ENCODE measurements around the gene INHBC. TPM values are rescaled to one million over a fixed set of nuclear protein-coding genes. Genes with fewer than 3 reads are reported as not detected.

The INHBC gene
- total RNA-seq, 2 donors from 2014 or later, result not detected

DNA sequence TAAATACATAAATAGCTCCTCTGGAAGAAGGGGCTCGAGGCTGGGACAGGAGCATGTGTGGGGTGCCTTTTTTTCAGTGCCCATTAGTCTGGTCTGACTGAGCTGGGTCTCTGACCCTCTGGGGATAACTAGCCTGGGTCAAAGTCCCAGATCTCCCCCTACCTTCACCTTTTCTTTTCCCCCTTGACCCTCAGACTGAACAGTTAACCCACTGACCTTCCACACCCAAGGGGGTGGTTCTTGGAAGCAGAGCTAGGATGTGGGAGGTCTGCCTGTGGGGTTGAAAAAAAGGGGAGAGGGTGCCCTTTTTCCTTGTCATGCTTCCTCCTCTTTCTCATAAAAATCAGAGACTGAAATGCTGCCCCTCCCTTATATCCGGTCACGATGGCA is 24.1 kb downstream of the INHBC start:
- H3K36me3 ChIP-seq, result no peaks in the 10 kb centered on the region
- H3K9me3 ChIP-seq, result no peaks in the 10 kb centered on the region
- TF ChIP-seq, protein P1, sequence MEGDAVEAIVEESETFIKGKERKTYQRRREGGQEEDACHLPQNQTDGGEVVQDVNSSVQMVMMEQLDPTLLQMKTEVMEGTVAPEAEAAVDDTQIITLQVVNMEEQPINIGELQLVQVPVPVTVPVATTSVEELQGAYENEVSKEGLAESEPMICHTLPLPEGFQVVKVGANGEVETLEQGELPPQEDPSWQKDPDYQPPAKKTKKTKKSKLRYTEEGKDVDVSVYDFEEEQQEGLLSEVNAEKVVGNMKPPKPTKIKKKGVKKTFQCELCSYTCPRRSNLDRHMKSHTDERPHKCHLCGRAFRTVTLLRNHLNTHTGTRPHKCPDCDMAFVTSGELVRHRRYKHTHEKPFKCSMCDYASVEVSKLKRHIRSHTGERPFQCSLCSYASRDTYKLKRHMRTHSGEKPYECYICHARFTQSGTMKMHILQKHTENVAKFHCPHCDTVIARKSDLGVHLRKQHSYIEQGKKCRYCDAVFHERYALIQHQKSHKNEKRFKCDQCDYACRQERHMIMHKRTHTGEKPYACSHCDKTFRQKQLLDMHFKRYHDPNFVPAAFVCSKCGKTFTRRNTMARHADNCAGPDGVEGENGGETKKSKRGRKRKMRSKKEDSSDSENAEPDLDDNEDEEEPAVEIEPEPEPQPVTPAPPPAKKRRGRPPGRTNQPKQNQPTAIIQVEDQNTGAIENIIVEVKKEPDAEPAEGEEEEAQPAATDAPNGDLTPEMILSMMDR (IDR thresholded peaks at IDR 0.05), result no peak
- H3K4me1 ChIP-seq, result peaks cover 0 to 34% of the 10 kb centered on the region in 2 donors
- H3K4me3 ChIP-seq, result peak overlapping the region; percentile 66 to 73
- H3K27me3 ChIP-seq, result no peaks in the 10 kb centered on the region
- no peak for DNase-seq (ENCODE audit: low spot score)
- H3K27ac ChIP-seq, result peak overlapping the region; percentile 82 to 88

- TF ChIP-seq, protein P1 (IDR thresholded peaks at IDR 0.05), result peak; percentile 95 to 98
- peak; percentile 92 for DNase-seq (ENCODE audit: low spot score)
- peaks cover 0 to 34% of the 10 kb centered on the region in 2 donors for H3K4me1 ChIP-seq
These were observed 24.6 kb downstream of the INHBC start for GRCh38 chr12:57459055-57459749.

GRCh38 chr12:57459750-57460467 is 25.3 kb downstream of the INHBC start, which contains the start of gene GLI1:
Gene GLI1 (plus strand): TSS chr12:57459785. CDS start chr12:57463692, 3,907 bp downstream.
- peak within 1 kb of the TSS; percentile 66 to 73 for H3K4me3 ChIP-seq
- TF ChIP-seq, protein P1 (IDR thresholded peaks at IDR 0.05), result no peak
- peak within 1 kb of the TSS; percentile 82 to 88 for H3K27ac ChIP-seq
- H3K4me1 ChIP-seq, result peaks cover 0 to 34% of the 10 kb centered on the region in 2 donors
- no peaks in the 10 kb centered on the region for H3K36me3 ChIP-seq
- no peaks in the 10 kb centered on the region for H3K27me3 ChIP-seq
- no peak for DNase-seq (ENCODE audit: low spot score)
- H3K9me3 ChIP-seq, result no peaks in the 10 kb centered on the region

More at GRCh38 chr12:57459055-57459749, 24.6 kb downstream of the INHBC start:
- H3K36me3 ChIP-seq, result no peaks in the 10 kb centered on the region
- peak overlapping the region; percentile 66 to 73 for H3K4me3 ChIP-seq
- no peaks in the 10 kb centered on the region for H3K27me3 ChIP-seq
- H3K27ac ChIP-seq, result peak overlapping the region; percentile 82 to 88
- H3K9me3 ChIP-seq, result no peaks in the 10 kb centered on the region

- no peaks in the 10 kb centered on the region for H3K27me3 ChIP-seq
- no peaks in the 10 kb centered on the region for H3K9me3 ChIP-seq
- peaks cover 0 to 34% of the 10 kb centered on the region in 2 donors for H3K4me1 ChIP-seq
- no peaks in the 10 kb centered on the region for H3K36me3 ChIP-seq
- H3K27ac ChIP-seq, result peak overlapping the region in 1 of 2 donors; percentile 72
- TF ChIP-seq, protein P1 (IDR thresholded peaks at IDR 0.05), result no peak
- peak overlapping the region in 1 of 2 donors; percentile 73 for H3K4me3 ChIP-seq
- no peak for DNase-seq (ENCODE audit: low spot score)
These were observed 25.8 kb downstream of the INHBC start for GRCh38 chr12:57460468-57460784.

DNA sequence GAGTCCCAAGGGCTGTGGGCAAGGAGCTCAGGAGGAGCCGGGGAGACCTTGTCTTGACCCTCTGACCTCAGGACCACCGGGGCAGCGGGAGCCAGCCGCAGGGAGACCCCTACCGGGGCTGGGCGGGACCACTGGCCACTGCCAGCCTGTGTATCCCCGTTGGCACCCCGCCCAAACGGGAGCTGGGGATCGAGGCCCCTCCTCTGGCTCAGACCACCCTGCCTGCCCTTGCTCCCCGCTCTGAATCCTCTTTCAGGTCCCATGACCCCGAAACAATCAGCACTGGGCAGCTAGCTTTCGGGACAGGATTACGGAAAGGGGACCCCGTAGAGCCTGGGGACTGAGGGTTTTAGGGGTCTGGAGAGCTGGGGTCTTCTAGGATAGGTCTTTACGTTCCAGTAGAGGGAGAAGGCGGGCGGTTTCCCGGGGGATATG is 26.3 kb downstream of the INHBC start:
- Histone ChIP-seq H3K27me3 (no peaks in the 10 kb centered on the region), H3K27ac (peak overlapping the region; percentile 72 to 73), H3K4me3 (peak overlapping the region; percentile 44 to 73), H3K4me1 (peaks cover 0 to 34% of the 10 kb centered on the region in 2 donors), H3K9me3 (no peaks in the 10 kb centered on the region), H3K36me3 (no peaks in the 10 kb centered on the region)
- no peak for DNase-seq (ENCODE audit: low spot score)
- TF ChIP-seq, protein P1 (IDR thresholded peaks at IDR 0.05), result no peak

All from right atrium auricular region (tissue), 2 donors.